Mesodermal cell (in vitro differentiated cells): Measurements from ENCODE around the gene FUZ.

Source experiments
- H3K27ac ChIP-seq: 2 replicates; pipeline ENCODE4 v1.7.0; 2013; ENCODE audit warnings: mild to moderate bottlenecking, low read depth, low read length, moderate library complexity; ENCODE audit not compliant: severe bottlenecking
- H3K36me3 ChIP-seq: 2 replicates; pipeline ENCODE4 v1.7.1; 2013; ENCODE audit warnings: mild to moderate bottlenecking, low read length, moderate library complexity; ENCODE audit not compliant: control insufficient read depth, insufficient read depth
- H3K4me1 ChIP-seq: one replicate; pipeline ENCODE4 v1.7.1; 2013; ENCODE audit warnings: mild to moderate bottlenecking, low read length; ENCODE audit not compliant: insufficient read depth, control insufficient read depth, poor library complexity, severe bottlenecking
- H3K4me3 ChIP-seq: 2 replicates; pipeline ENCODE4 v1.7.0; 2013; ENCODE audit warnings: low read length, control low read depth, mild to moderate bottlenecking; ENCODE audit not compliant: insufficient read depth, poor library complexity, severe bottlenecking; ENCODE audit errors: extremely low read depth
- H3K9me3 ChIP-seq: 2 replicates; pipeline ENCODE4 v1.7.1; 2013; ENCODE audit warnings: mild to moderate bottlenecking, low read length, moderate library complexity; ENCODE audit not compliant: control insufficient read depth
- WGBS, 2 experiments: methylation state at CpG; one replicate each; pipeline ENCODE4 v1.1.5; 2013; ENCODE audit warnings: missing lambda C conversion rate in 2 of 2; ENCODE audit not compliant: insufficient coverage in 2 of 2; 5-methylcytosine and 5-hydroxymethylcytosine counted together

FUZ gene

DNA sequence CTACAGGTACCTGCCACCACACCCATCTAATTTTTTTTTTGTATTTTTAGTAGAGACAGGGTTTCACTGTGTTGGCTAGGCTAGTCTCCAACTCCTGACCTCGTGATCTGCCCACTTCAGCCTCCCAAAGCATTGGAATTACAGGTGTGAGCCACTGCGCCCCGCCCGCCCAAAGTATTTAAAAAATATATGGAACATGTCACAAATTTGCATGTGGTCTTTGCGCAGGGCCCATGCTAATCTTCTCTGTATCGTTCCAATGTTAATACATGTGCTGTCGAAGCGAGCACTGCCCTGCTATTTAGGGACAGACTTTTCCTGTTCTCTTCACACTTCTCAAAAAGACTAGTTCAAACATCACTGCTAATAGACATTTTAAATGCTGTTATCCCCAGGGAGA, 48.8 kb downstream of the FUZ start:
- no peaks in the 10 kb centered on the region for H3K9me3 ChIP-seq
- no peak overlapping the region for H3K4me3 ChIP-seq
- H3K4me1 ChIP-seq, result peaks cover 22% of the 10 kb centered on the region
- no peak overlapping the region for H3K27ac ChIP-seq
- 97 to 98% methylated on average over 8 of the region's 8 CpGs for WGBS, 2 experiments
- peaks cover 8% of the 10 kb centered on the region for H3K36me3 ChIP-seq

DNA sequence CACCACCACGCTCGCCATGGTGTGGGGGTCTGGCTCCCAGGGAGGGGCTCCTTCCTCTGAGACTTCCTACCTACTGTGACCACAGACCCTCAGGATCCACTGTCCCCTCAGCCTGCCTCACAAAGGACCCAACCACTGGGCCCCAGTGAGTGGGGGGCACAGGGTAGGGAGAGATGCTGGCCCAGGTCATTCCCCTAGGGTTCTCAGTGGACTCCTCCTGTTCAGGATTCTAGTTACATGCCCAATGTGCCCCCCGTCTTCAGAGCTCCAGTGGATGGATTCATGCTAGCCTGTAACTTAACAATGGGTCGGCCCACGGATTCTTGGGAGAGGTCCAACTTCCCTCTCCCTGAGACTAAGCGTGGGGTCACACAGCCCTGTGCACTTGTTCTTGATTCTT, 49.9 kb downstream of the FUZ start, which contains the start of gene TSKS:
TSKS (minus strand) TSS at position 77 of the 400 bp plus-strand sequence; CDS start at position 18, 59 bp downstream.
- 94 to 100% methylated on average over 4 to 6 of the region's 6 CpGs for WGBS, 2 experiments
- Histone ChIP-seq H3K4me3 (no peak within 1 kb of the TSS), H3K9me3 (no peaks in the 10 kb centered on the region), H3K36me3 (no peaks in the 10 kb centered on the region), H3K4me1 (peaks cover 27% of the 10 kb centered on the region), H3K27ac (no peak within 1 kb of the TSS)

DNA sequence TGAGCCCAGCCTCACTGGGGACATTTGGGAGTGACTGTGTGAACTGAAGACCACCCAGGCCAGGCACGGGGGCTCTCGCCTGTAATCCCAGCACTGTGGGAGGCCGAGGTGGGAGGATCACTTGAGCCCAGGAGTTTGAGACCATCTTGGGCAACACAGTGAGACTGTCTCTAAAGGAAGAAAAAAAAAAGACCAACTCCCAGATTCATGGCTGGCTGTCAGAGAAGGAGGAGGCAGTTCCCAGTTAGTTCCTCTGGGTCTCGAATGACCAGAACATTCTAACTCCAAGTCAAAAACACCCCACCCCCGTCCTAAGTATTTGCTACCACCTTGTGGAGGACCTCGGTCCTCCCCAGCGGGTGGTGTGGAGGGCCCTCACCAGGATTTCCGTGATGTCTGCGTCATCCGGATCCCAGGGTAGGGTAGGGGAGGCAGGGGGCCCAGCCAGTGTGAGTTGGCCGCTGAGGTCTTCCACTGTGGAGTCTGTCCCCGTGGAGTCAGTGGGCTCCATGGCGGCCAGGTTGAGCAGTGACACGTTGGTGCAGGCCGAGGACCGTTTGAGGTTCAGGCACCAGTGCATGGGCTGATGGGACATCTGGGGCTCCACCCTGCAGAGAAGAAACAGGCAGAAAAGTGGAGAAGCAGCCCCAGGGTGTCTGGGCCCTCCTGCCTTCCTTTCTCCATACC, 51.3 kb downstream of the FUZ start:
- H3K4me3 ChIP-seq, result no peak overlapping the region
- H3K9me3 ChIP-seq, result peaks cover under 1% of the 10 kb centered on the region
- peaks cover 24% of the 10 kb centered on the region for H3K4me1 ChIP-seq
- H3K36me3 ChIP-seq, result no peaks in the 10 kb centered on the region
- H3K27ac ChIP-seq, result peak overlapping the region; percentile 36
- 83 to 86% methylated on average over 8 to 13 of the region's 16 CpGs for WGBS, 2 experiments

DNA sequence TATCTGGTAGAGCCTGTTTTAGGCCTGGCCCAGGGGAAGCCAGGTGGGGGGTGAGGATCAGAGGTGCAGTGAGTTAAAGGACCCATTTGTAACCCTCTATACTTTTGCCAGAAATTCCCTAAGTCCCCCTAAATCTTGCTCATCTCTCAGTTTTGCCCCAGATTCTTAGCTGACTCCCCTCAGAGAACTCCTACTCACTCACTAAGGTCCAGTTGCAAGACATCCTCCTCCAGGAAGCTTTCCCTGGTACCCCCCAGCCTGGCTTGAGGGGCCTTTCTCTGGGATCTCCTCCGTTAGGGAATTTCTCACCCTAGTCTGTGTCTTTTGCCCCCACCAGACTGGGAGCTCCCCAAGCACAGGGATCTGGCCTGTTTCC, 51.9 kb downstream of the FUZ start:
- H3K9me3 ChIP-seq, result peaks cover 6% of the 10 kb centered on the region
- peak overlapping the region; percentile 36 for H3K27ac ChIP-seq
- peaks cover 24% of the 10 kb centered on the region for H3K4me1 ChIP-seq
- 67% methylated on average over 1 of the region's 1 CpG; no CpG with 5 or more reads in 1 of the 2 experiments for WGBS, 2 experiments
- H3K36me3 ChIP-seq, result no peaks in the 10 kb centered on the region
- no peak overlapping the region for H3K4me3 ChIP-seq

DNA sequence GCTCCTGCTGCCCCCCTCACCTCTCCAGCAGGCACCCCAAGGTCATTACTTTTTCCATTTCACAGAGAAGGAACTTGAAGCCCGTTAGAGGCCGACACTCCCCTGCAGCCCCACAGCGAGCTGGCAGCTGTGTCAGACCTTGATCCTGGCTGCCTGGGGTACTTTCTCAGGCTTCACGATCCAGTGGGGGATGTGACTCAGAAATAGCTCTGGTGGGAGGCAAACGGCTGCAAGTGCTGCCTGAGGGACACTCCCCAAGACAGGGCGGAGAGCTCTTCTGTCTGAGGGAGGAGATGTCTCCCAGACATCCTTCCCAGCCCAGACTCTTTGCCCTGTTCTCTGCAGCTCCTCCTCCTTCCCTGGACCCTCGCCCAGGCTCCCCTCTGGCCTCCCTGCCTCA, 54.8 kb downstream of the FUZ start:
- WGBS, 2 experiments, result 32 to 47% methylated on average over 4 to 6 of the region's 7 CpGs
- Histone ChIP-seq H3K27ac (no peak overlapping the region), H3K36me3 (no peaks in the 10 kb centered on the region), H3K4me3 (no peak overlapping the region), H3K9me3 (peaks cover 16% of the 10 kb centered on the region), H3K4me1 (peaks cover 18% of the 10 kb centered on the region)
